Subcutaneous adipose tissue (tissue), 4 donors: ENCODE results near the gene PRICKLE1. TPM values are rescaled to one million over a fixed set of nuclear protein-coding genes. Genes with fewer than 3 reads are reported as not detected.

Source experiments
- total RNA-seq, 4 donors: library from RNA; depleted of rRNA; stranded (reverse); fragments of >200 nt; gene quantifications; one replicate each; pipeline ENCODE4 v1.1.0, GENCODE V29; 2016
- TF ChIP-seq, protein P1 (sequence below): fragments of 450-650 bp; IDR thresholded peaks from one replicate; pipeline ENCODE4 v1.5.1; 2016; ENCODE audit warnings: low read depth, mild to moderate bottlenecking, control low read depth, antibody characterized with exemption, moderate library complexity

The PRICKLE1 gene
- total RNA-seq, result 1 to 10 TPM; 4.8 to 8.0 (median 5.9) TPM

DNA sequence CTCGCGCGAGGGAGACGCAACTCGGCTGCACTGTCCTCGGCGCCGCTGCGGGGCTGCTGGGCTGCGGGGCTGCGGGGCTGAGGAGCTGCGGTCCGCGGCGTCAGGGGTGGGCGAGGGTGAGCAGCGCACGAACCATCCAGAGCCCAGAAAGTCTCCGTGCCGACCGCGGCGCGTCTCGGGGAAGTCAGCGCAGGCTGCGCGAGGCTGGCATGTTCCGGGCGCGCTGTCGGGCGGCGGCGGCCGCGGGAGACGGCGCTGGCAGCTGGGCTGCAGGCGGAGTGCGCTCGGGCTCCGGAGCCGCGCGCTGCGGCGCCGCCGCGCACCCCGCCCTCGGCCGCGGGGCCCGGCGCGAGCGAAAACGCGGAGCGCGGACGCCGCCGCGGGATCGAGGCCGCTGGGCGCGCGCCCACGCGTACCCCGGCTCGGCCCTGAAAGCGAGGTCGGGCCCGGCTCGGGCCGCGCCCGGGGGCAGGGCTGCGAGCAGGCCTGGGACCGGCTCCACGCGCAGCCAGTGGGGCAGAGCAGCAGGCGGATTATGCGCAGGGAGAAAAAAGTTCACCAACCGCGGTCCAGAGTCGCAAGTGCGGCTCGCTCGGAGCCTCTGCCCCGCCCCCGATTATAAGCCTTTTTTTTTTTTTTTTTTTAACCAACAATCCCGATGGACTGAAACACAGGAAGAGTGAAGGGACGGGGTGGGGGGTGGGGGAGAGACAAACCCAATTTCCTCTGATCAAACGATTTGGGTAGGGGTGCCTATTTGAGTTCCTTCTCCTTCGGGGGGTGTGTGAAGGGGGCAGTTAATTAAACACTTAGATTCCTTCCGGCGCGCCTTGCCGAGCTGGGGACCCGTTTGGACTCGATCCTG is at the start of gene PRICKLE1:
TSS of gene PRICKLE1 (minus strand) at position 282 of the 865 bp plus-strand sequence. CDS start 117,230 bp downstream, outside the sequence.
- TF ChIP-seq, protein P1, sequence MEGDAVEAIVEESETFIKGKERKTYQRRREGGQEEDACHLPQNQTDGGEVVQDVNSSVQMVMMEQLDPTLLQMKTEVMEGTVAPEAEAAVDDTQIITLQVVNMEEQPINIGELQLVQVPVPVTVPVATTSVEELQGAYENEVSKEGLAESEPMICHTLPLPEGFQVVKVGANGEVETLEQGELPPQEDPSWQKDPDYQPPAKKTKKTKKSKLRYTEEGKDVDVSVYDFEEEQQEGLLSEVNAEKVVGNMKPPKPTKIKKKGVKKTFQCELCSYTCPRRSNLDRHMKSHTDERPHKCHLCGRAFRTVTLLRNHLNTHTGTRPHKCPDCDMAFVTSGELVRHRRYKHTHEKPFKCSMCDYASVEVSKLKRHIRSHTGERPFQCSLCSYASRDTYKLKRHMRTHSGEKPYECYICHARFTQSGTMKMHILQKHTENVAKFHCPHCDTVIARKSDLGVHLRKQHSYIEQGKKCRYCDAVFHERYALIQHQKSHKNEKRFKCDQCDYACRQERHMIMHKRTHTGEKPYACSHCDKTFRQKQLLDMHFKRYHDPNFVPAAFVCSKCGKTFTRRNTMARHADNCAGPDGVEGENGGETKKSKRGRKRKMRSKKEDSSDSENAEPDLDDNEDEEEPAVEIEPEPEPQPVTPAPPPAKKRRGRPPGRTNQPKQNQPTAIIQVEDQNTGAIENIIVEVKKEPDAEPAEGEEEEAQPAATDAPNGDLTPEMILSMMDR, result no peak

DNA sequence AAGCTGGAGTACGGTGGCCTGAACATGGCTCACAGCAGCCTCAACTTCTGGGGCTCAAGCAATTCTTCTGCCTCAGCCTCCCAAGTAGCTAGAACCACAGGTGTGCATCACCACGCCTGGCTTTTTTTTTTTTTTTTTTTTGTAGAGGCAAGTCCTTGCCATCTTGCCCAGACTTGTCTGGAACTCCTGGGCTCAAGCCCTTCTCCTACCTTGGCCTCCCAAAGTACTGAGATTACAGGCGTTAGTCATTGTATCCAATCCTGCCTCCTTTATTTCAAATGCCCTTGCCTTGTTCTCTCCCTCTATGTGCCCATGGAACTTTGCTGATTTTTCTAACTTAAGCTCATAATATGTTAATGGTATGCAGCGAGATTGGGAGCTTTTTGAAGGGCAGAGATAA is 49.2 kb upstream of the PRICKLE1 start:
- TF ChIP-seq, protein P1, result no peak

DNA sequence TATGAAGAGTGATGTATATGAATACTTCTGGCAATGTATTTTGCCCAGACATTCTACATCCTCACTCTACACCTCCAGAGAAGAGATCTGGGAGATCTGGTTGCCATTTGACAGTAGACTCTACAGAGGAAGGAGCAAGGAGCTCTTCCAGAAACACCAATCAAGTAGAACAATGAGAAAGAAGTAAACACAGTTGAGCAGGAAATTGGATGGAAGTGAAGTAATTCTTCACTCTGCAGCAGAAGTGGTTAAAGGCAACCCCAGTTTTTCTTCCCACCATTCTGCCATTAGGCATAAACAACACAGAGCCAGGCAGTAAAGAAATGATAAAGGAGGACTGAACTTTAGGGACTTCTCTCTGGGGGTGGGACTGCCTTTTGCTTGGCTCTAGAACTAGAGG is 48.5 kb upstream of the PRICKLE1 start:
- TF ChIP-seq, protein P1, result no peak

DNA sequence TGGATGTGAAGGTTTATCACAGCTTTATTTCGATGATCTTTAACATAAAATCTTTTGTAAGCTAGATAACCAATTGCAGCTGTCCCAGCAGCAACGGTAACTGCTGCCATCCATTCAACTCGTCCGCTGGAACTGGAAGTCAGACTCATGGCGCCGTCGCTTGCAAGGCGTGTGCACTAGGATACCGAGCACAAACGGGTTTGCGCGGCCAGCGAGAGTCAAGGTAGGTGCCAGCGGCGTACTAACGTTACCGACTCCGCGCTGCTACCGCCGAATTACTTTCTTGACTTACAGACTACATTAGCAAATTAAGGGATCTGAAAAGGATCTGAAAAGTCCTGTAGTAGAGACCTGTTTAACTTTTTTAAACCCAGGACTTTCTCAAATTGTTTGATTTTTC is 47.4 kb upstream of the PRICKLE1 start:
- TF ChIP-seq, protein P1, result no peak

DNA sequence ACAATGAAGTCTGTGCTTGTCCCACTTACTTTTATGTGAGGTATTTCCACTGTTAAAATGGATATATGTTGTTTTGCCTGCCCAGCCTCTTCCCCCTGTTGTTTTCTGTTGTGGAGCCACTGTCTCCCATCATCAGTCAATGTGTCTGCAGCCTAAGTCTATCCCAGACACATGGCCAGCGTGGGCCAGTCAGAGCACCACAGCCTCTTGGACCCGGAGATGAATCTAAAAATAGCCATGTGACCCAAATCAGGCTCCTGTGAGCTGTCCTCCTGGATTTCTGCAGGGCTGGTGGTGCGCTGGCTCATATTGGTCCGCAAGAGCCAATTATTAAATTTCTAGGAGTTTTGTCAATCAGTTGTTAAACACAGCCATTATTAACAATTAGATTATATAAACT is 44.0 kb upstream of the PRICKLE1 start:
- TF ChIP-seq, protein P1, result no peak

DNA sequence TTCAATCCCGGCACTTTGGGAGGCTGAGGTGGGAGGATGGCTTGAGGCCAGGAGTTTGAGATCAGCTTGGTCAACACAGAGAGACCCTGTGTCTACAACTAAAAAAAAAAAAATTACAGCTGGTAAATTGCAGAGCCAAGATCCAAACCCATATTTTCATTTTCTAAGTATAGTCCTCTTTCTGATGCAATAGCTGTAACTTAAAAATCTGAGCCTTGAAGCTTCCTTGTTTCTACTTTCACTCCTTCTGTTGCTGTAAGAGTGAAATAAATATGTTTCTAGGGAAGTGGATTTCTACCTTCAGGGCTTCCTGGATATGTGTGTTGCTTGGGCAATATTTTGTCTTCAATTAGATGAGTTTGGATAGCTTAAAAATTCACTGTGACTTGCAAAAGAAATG is 42.0 kb upstream of the PRICKLE1 start:
- TF ChIP-seq, protein P1, result no peak

DNA sequence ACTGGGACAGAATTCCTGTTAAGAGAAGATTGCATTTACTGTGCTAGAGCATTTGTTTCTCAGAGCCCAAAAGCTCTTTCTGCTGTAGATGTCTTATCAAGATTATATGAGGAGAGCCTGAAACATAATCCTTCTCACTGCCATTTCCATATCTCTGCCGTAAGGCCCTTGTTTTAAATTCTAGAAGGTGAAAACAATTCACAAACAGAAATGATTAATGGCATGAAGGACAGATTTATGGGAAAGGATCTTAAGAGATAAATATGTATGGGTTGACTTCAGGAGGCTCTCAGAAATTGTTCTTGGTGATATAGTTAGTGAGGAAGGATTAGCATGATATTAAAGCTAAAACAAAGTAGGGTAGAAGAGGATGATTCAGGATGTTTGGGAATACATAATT is 40.8 kb upstream of the PRICKLE1 start:
- TF ChIP-seq, protein P1, result no peak
